Erythroblast (primary cell): ENCODE measurements around the gene SURF6.
"Not testable (repeated sequence)": the region's sequence is repeated elsewhere in the genome, so short reads cannot be mapped to it uniquely, and the experiment has no call there.

ENCODE experiments used
- GATA1 ChIP-seq: IDR thresholded peaks from 2 replicates; pipeline ENCODE4 v1.6.1; 2011; ENCODE audit warnings: low read depth, mild to moderate bottlenecking, control low read depth, low read length, moderate library complexity
- POLR2A ChIP-seq: IDR thresholded peaks from 2 replicates; pipeline ENCODE4 v1.6.1; 2011; ENCODE audit warnings: mild to moderate bottlenecking, low read length

DNA sequence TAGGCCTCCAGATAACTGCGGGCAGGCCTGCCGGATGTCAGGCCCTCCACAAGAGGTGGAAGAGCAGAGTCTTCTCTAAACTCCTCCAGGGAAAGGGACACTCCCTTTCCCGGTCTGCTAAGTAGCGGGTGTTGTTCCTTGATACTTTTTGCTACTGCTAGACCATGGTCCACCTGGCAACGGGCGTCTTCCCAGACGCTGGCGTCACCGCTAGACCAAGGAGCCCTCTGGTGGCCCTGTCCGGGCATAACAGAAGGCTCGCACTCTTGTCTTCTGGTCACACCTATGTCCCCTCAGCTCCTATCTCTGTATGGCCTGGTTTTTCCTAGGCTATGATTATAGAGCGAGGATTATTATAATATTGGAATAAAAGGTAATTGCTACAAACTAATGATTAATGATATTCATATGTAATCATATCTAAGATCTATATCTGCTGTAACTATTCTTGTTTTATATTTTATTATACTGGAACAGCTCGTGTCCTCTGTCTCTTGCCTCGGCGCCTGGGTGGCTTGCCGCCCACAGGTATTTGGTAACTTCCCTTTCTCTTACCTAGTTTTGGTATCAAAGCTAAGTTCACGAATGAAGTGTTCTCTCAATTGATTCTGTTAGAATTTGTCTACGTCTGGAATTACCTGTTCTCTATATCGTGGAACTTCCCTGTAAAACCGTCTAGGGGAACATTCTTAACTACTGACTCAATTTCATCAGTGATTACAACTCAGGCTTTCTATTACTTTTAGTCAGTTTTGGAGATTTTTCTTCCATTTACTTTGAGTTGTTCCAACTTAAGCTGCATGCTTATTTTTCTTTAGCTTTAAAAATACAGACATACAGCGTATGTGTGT, 6.5 kb downstream of the SURF6 start:
- TF ChIP-seq POLR2A, GATA1: not testable (repeated sequence)
